A673 (cell line): Measurements from ENCODE around the gene SERPINA6.

Experiments
- CTCF ChIP-seq: fragments of 300-800, 200-600 bp; sonication (generic); conservative IDR thresholded peaks from 2 replicates; pipeline ENCODE4 v1.5.1; 2017; ENCODE audit warnings: low read depth, mild to moderate bottlenecking, antibody characterized with exemption, low read length, moderate library complexity, mixed read lengths
- EZH2 ChIP-seq: fragments of 200-600 bp; sonication (generic); IDR thresholded peaks from 2 replicates; pipeline ENCODE4 v1.6.1; 2017; ENCODE audit warnings: borderline replicate concordance, low read depth, mild to moderate bottlenecking, mixed read lengths, antibody characterized with exemption, low read length; ENCODE audit not compliant: poor library complexity, severe bottlenecking

- TF ChIP-seq CTCF (no peak), EZH2 (no peak)
Observed at GRCh38 chr14:94316692-94317091, 6.4 kb downstream of the SERPINA6 start.
